Upper lobe of left lung (tissue), 6 donors: ENCODE measurements around the gene USP37. TPM values are rescaled to one million over a fixed set of nuclear protein-coding genes. Genes with fewer than 3 reads are reported as not detected.

Experiments used
- ATAC-seq, 2 donors: fragments of 200-7000 bp; cut with Tn5 transposase; one replicate each; pipeline ENCODE4 v1.9.1; 2022; ENCODE audit warnings: mild to moderate bottlenecking in 2 of 2, moderate library complexity in 2 of 2; ENCODE audit not compliant: low FRiP score in 2 of 2
- DNase-seq, 2 donors: peaks; one replicate each; pipeline ENCODE4 v3.0.0-alpha.2; 2019 to 2020
- H3K27ac ChIP-seq, 4 donors: fragments of 200-600 bp; sonication (generic); one replicate each; pipeline ENCODE4 v1.5.1; 2016 to 2019
- H3K27me3 ChIP-seq, 4 donors: fragments of 200-600 bp; sonication (generic); one replicate each; pipeline ENCODE4 v1.5.1; 2017 to 2019
- H3K36me3 ChIP-seq, 4 donors: fragments of 200-600 bp; sonication (generic); one replicate each; pipeline ENCODE4 v1.5.1; 2016 to 2019
- H3K4me1 ChIP-seq, 4 donors: fragments of 200-600 bp; sonication (generic); one replicate each; pipeline ENCODE4 v1.5.1; 2018 to 2019
- H3K4me3 ChIP-seq, 4 donors: fragments of 200-600 bp; sonication (generic); one replicate each; pipeline ENCODE4 v1.5.1; 2017 to 2019; ENCODE audit warnings: mild to moderate bottlenecking in 2 of 4, moderate library complexity in 1 of 4
- H3K9me3 ChIP-seq, 4 donors: fragments of 200-600 bp; sonication (generic); one replicate each; pipeline ENCODE4 v1.5.1; 2018 to 2019
- CTCF ChIP-seq, 6 experiments: fragments of 450-650 bp in 4 of 6; fragments of 200-600 bp in 2 of 6; sonication (generic) in 2 of 6; IDR thresholded peaks; one replicate each; pipeline ENCODE4 v1.5.1; 2016 to 2019; ENCODE audit warnings: antibody characterized with exemption in 6 of 6
- EP300 ChIP-seq, 4 donors: sonication (generic); formaldehyde crosslinking; IDR thresholded peaks; one replicate each; pipeline ENCODE4 v1.5.1; 2017; ENCODE audit warnings: antibody characterized with exemption in 4 of 4, control low read depth in 2 of 4
- POLR2A ChIP-seq, 4 donors: fragments of 450-650 bp; IDR thresholded peaks; one replicate each; pipeline ENCODE4 v1.5.1; 2016 to 2017; ENCODE audit warnings: antibody characterized with exemption in 4 of 4, mild to moderate bottlenecking in 2 of 4
- POLR2AphosphoS5 ChIP-seq, 2 donors: sonication (generic); formaldehyde crosslinking; IDR thresholded peaks; one replicate each; pipeline ENCODE4 v1.5.1; 2017; ENCODE audit warnings: antibody characterized with exemption in 2 of 2
- WGBS, 2 donors: methylation state at CpG; one replicate each; pipeline ENCODE4 v1.1.5; 2017 to 2018; 5-methylcytosine and 5-hydroxymethylcytosine counted together
- total RNA-seq, 6 donors: library from RNA; depleted of rRNA in 4 of 6; stranded (reverse); fragments of >200 nt in 4 of 6; gene quantifications; one replicate each; pipeline versions ENCODE4 v1.1.0 to v1.2.1, GENCODE V29; 2016 to 2021
- donor health status: DM: no; HTN: no; CAD: no; lungs with moderate emphysema.
- donor health status: DM: no; HTN: yes; CAD: no; lungs with severe emphysema.

USP37 gene
- total RNA-seq, 6 donors from 2014 or later, result 9.0 to 31.4 (median 13.1) TPM

- peak; percentile 65 to 73 for TF ChIP-seq POLR2AphosphoS5 (IDR thresholded peaks at IDR 0.05)
- peak in 1 of 4 donors; percentile 46 for TF ChIP-seq POLR2A (IDR thresholded peaks at IDR 0.05)
- TF ChIP-seq EP300 (IDR thresholded peaks at IDR 0.05), result no peak
- TF ChIP-seq CTCF (IDR thresholded peaks at IDR 0.05), result peak; percentile 74 to 91 (median 84)
- Histone ChIP-seq H3K4me1 (peaks cover 42 to 65% (median 55%) of the 10 kb centered on the region in 4 donors), H3K27me3 (no peaks in the 10 kb centered on the region), H3K27ac (peak overlapping the region; percentile 80 to 93 (median 88)), H3K36me3 (peaks cover 21 to 40% (median 35%) of the 10 kb centered on the region in 4 donors), H3K4me3 (peak overlapping the region in 3 of 4 donors; percentile 34 to 56 (median 53)), H3K9me3 (no peaks in the 10 kb centered on the region)
- WGBS, 2 donors, result 0% methylated on average over 4 to 36 of the region's 56 CpGs
- DNase-seq (peak; percentile 98 to 100), ATAC-seq (peak; percentile 94 to 95)
These were observed 161.8 kb downstream of the USP37 start for GRCh38 chr2:218406209-218406948.

GRCh38 chr2:218405746-218406208, 162.4 kb downstream of the USP37 start:
- TF ChIP-seq POLR2A (IDR thresholded peaks at IDR 0.05) (peak in 1 of 4 donors; percentile 41), EP300 (IDR thresholded peaks at IDR 0.05) (no peak), POLR2AphosphoS5 (IDR thresholded peaks at IDR 0.05) (peak in 1 of 2 donors; percentile 35)
- H3K27me3 ChIP-seq, result no peaks in the 10 kb centered on the region
- peak in 1 of 2 donors; percentile 3 for ATAC-seq
- H3K9me3 ChIP-seq, result no peaks in the 10 kb centered on the region
- DNase-seq, result peak; percentile 34
- 0 to 6% methylated on average over 4 to 9 of the region's 15 CpGs for WGBS, 2 donors
- peak overlapping the region in 3 of 4 donors; percentile 34 to 56 (median 53) for H3K4me3 ChIP-seq
- peaks cover 48 to 70% (median 59%) of the 10 kb centered on the region in 4 donors for H3K4me1 ChIP-seq
- peak overlapping the region; percentile 80 to 93 (median 88) for H3K27ac ChIP-seq
- peaks cover 21 to 43% (median 35%) of the 10 kb centered on the region in 4 donors for H3K36me3 ChIP-seq

GRCh38 chr2:218405086-218405745, 162.9 kb downstream of the USP37 start:
- H3K27me3 ChIP-seq, result no peaks in the 10 kb centered on the region
- H3K9me3 ChIP-seq, result no peaks in the 10 kb centered on the region
- DNase-seq, result no peak
- peaks cover 48 to 70% (median 59%) of the 10 kb centered on the region in 4 donors for H3K4me1 ChIP-seq
- peak overlapping the region in 3 of 4 donors; percentile 34 to 56 (median 53) for H3K4me3 ChIP-seq
- peak overlapping the region; percentile 80 to 93 (median 88) for H3K27ac ChIP-seq
- TF ChIP-seq CTCF (IDR thresholded peaks at IDR 0.05) (no peak), EP300 (IDR thresholded peaks at IDR 0.05) (no peak), POLR2A (IDR thresholded peaks at IDR 0.05) (no peak), POLR2AphosphoS5 (IDR thresholded peaks at IDR 0.05) (no peak)
- 64 to 74% methylated on average over 5 to 8 of the region's 8 CpGs for WGBS, 2 donors
- no peak for ATAC-seq
- H3K36me3 ChIP-seq, result peaks cover 21 to 43% (median 35%) of the 10 kb centered on the region in 4 donors

- WGBS, 2 donors, result 67 to 70% methylated on average over 12 to 15 of the region's 16 CpGs
- Histone ChIP-seq H3K27me3 (no peaks in the 10 kb centered on the region), H3K9me3 (no peaks in the 10 kb centered on the region), H3K4me3 (no peak overlapping the region), H3K36me3 (peaks cover 21 to 43% (median 35%) of the 10 kb centered on the region in 4 donors), H3K4me1 (peaks cover 48 to 70% (median 59%) of the 10 kb centered on the region in 4 donors), H3K27ac (peak overlapping the region; percentile 80 to 93 (median 88))
- ATAC-seq (no peak), DNase-seq (peak in 1 of 2 donors; percentile 64)
- TF ChIP-seq POLR2A (IDR thresholded peaks at IDR 0.05) (no peak), CTCF (IDR thresholded peaks at IDR 0.05) (no peak), POLR2AphosphoS5 (IDR thresholded peaks at IDR 0.05) (no peak), EP300 (IDR thresholded peaks at IDR 0.05) (no peak)
These were observed 163.6 kb downstream of the USP37 start for GRCh38 chr2:218404351-218405085.
